ENCODE data around the gene PHETA1. TPM values are rescaled to one million over a fixed set of nuclear protein-coding genes. Genes with fewer than 3 reads are reported as not detected.

The PHETA1 gene
- polyA plus RNA-seq, 1 of the 3 experiments (the other 2 are of a cell fraction) = 7.3 TPM

- Histone ChIP-seq H3K9me2 (no peaks in the 10 kb centered on the region), H3K4me3 (ENCODE audit: low read depth in 2 of 2, low read length in 1 of 2) (no peak overlapping the region), H2AFZ (ENCODE audit: low read depth) (no peak overlapping the region), H3K27ac (ENCODE audit: low read depth in 2 of 2, low read length in 1 of 2) (no peak overlapping the region), H3K79me2 (ENCODE audit: insufficient read depth) (peaks cover 22% of the 10 kb centered on the region), H3K36me3 (replicated peaks in 1 of 2; ENCODE audit: control insufficient read depth in 1 of 2, insufficient read depth in 2 of 2, low read length in 1 of 2) (peaks cover 0 to 5% of the 10 kb centered on the region in 2 experiments), H3F3A (replicated peaks; ENCODE audit: insufficient read depth) (no peaks in the 10 kb centered on the region), H3K4me2 (no peak overlapping the region), H4K20me1 (ENCODE audit: insufficient read depth) (no peaks in the 10 kb centered on the region), H3K9me3 (no peaks in the 10 kb centered on the region), H3K4me1 (ENCODE audit: control insufficient read depth in 1 of 2, insufficient read depth in 2 of 2, low read depth in 1 of 2, low read length in 1 of 2) (peaks cover 0 to 16% of the 10 kb centered on the region in 2 experiments; a peak in 1 of 4 replicates), H3K27me3 (ENCODE audit: insufficient read depth) (no peaks in the 10 kb centered on the region), H3K9ac (no peak overlapping the region)
- ChIA-PET POLR2A (no interaction called here), CTCF (interaction anchor here (0.8 to 2.3 kb wide), 3 partner anchors 31 to 476 kb away, joined by 3 to 15 read pairs (median 7); no protein-coding TSS in a partner anchor)
- DNase-seq = no peak
- 93% methylated on average over 10 of the region's 10 CpGs for WGBS (ENCODE audit: low lambda C conversion rate)
- TF ChIP-seq MXI1 (IDR thresholded peaks at IDR 0.05; ENCODE audit: low read depth, low read length) (no peak), NFIC (IDR thresholded peaks at IDR 0.05; ENCODE audit: borderline replicate concordance) (no peak), YY1 (IDR thresholded peaks at IDR 0.05; ENCODE audit: low read depth) (no peak), CHD2 (IDR thresholded peaks at IDR 0.05; ENCODE audit: low read length, partially characterized antibody) (no peak), MEF2A (IDR thresholded peaks at IDR 0.05; ENCODE audit: borderline replicate concordance, low read depth) (no peak), RCOR1 (IDR thresholded peaks at IDR 0.05; ENCODE audit: low read length) (no peak), ELF1 (IDR thresholded peaks at IDR 0.05) (no peak), SIN3A (IDR thresholded peaks at IDR 0.05; ENCODE audit: borderline replicate concordance, low read depth, low read length) (no peak), REST (IDR thresholded peaks at IDR 0.05; ENCODE audit: low read depth, low read length) (no peak), RFX5 (IDR thresholded peaks at IDR 0.05; ENCODE audit: low read length) (no peak), MAX (IDR thresholded peaks at IDR 0.05; ENCODE audit: low read depth) (no peak), RXRA (IDR thresholded peaks at IDR 0.05; ENCODE audit: borderline replicate concordance, low read depth) (no peak), PBX3 (IDR thresholded peaks at IDR 0.05) (no peak), FOSL2 (IDR thresholded peaks at IDR 0.05; ENCODE audit: borderline replicate concordance, low read depth) (no peak), ZBTB33 (IDR thresholded peaks at IDR 0.05; ENCODE audit: borderline replicate concordance, low read depth) (no peak)
Measured at GRCh38 chr12:111366075-111366474, 2.8 kb downstream of the PHETA1 start.
